Breast epithelium (tissue), 4 donors: ENCODE data around the gene THSD4. TPM values are rescaled to one million over a fixed set of nuclear protein-coding genes. Genes with fewer than 3 reads are reported as not detected.

Experiments used
- DNase-seq, 2 donors: peaks; one replicate each; pipeline ENCODE4 v3.0.0-alpha.2; 2019; ENCODE audit warnings: low spot score in 2 of 2
- H3K27ac ChIP-seq, 2 donors: fragments of 200-600 bp; sonication (generic) in 1 of 2; one replicate each; pipeline ENCODE4 v1.5.1; 2016 to 2019; ENCODE audit warnings: mild to moderate bottlenecking in 1 of 2
- H3K27me3 ChIP-seq, 2 donors: fragments of 200-600 bp; sonication (generic) in 1 of 2; one replicate each; pipeline versions ENCODE4 v1.5.1 to v1.6.0; 2017 to 2019; ENCODE audit warnings: control low read depth in 1 of 2, mild to moderate bottlenecking in 1 of 2
- H3K36me3 ChIP-seq: fragments of 200-600 bp; one replicate; pipeline ENCODE4 v1.5.1; 2019
- H3K4me1 ChIP-seq, 2 donors: fragments of 200-600 bp; sonication (generic); one replicate each; pipeline ENCODE4 v1.5.1; 2016 to 2019; ENCODE audit warnings: control low read depth in 1 of 2
- H3K4me3 ChIP-seq, 3 donors: fragments of 200-600 bp; sonication (generic); 1 replicate in 2 of 3; 2 replicates in 1 of 3; pipeline ENCODE4 v1.5.1; 2016 to 2019; ENCODE audit warnings: mild to moderate bottlenecking in 3 of 3, moderate library complexity in 2 of 3
- H3K9me3 ChIP-seq, 2 donors: fragments of 200-600 bp; sonication (generic) in 1 of 2; one replicate each; pipeline ENCODE4 v1.5.1; 2016 to 2019; ENCODE audit warnings: control low read depth in 1 of 2
- CTCF ChIP-seq, 3 donors: fragments of 450-650 bp; IDR thresholded peaks; one replicate each; pipeline ENCODE4 v1.5.1; 2016 to 2017; ENCODE audit warnings: antibody characterized with exemption in 3 of 3, mild to moderate bottlenecking in 3 of 3, moderate library complexity in 3 of 3
- POLR2A ChIP-seq: fragments of 450-650 bp; IDR thresholded peaks from one replicate; pipeline ENCODE4 v1.6.1; 2016; ENCODE audit warnings: antibody characterized with exemption, mild to moderate bottlenecking, moderate library complexity
- POLR2AphosphoS5 ChIP-seq, 3 donors: sonication (generic); formaldehyde crosslinking; IDR thresholded peaks; one replicate each; pipeline ENCODE4 v1.6.1; 2017; ENCODE audit warnings: antibody characterized with exemption in 3 of 3
- intact Hi-C: fragments of 100-400 bp; cut with DNase I; formaldehyde crosslinking; loops from one replicate; pipeline ENCODE4 v1.15.1; 2023; ENCODE audit warnings: low total_unique reads
- total RNA-seq, 3 donors: library from RNA; depleted of rRNA; stranded (reverse); fragments of >200 nt; gene quantifications; one replicate each; pipeline ENCODE4 v1.1.0, GENCODE V29; 2016

The THSD4 gene
- total RNA-seq, 3 donors from 2014 or later = 0.64 to 58.7 (median 41.3) TPM

GRCh38 chr15:71191296-71191695 is 76.0 kb downstream of the THSD4 start:
- Histone ChIP-seq H3K4me3 (no peak overlapping the region), H3K9me3 (no peaks in the 10 kb centered on the region), H3K27ac (no peak overlapping the region), H3K36me3 (no peaks in the 10 kb centered on the region), H3K27me3 (no peaks in the 10 kb centered on the region), H3K4me1 (no peaks in the 10 kb centered on the region)
- TF ChIP-seq POLR2A = no peak
- no peak for TF ChIP-seq POLR2AphosphoS5 (IDR thresholded peaks at IDR 0.05)
- no peak for TF ChIP-seq CTCF (IDR thresholded peaks at IDR 0.05)
- no peak for DNase-seq
- intact Hi-C loops = no loop called here

- intact Hi-C loops = no loop called here
- Histone ChIP-seq H3K27me3 (no peaks in the 10 kb centered on the region), H3K9me3 (no peaks in the 10 kb centered on the region), H3K4me1 (no peaks in the 10 kb centered on the region), H3K4me3 (no peak overlapping the region), H3K36me3 (no peaks in the 10 kb centered on the region), H3K27ac (no peak overlapping the region)
- no peak for DNase-seq
- TF ChIP-seq CTCF (IDR thresholded peaks at IDR 0.05) (no peak), POLR2A (no peak), POLR2AphosphoS5 (IDR thresholded peaks at IDR 0.05) (no peak)
Observed at GRCh38 chr15:71192816-71193215, 77.5 kb downstream of the THSD4 start.

- Histone ChIP-seq H3K27me3 (no peaks in the 10 kb centered on the region), H3K27ac (no peak overlapping the region), H3K9me3 (no peaks in the 10 kb centered on the region), H3K36me3 (no peaks in the 10 kb centered on the region), H3K4me1 (no peaks in the 10 kb centered on the region), H3K4me3 (no peak overlapping the region)
- intact Hi-C loops = no loop called here
- DNase-seq = no peak
- TF ChIP-seq POLR2A (no peak), CTCF (IDR thresholded peaks at IDR 0.05) (no peak), POLR2AphosphoS5 (IDR thresholded peaks at IDR 0.05) (no peak)
Observed at GRCh38 chr15:71194286-71194685, 79.0 kb downstream of the THSD4 start.

- Histone ChIP-seq H3K36me3 (no peaks in the 10 kb centered on the region), H3K27me3 (no peaks in the 10 kb centered on the region), H3K4me1 (no peaks in the 10 kb centered on the region), H3K4me3 (no peak overlapping the region), H3K27ac (no peak overlapping the region), H3K9me3 (no peaks in the 10 kb centered on the region)
- no peak for TF ChIP-seq POLR2A
- no peak for TF ChIP-seq CTCF (IDR thresholded peaks at IDR 0.05)
- TF ChIP-seq POLR2AphosphoS5 (IDR thresholded peaks at IDR 0.05) = no peak
- intact Hi-C loops = no loop called here
- DNase-seq = no peak
Observed at GRCh38 chr15:71195242-71195641, 80.0 kb downstream of the THSD4 start.

GRCh38 chr15:71197620-71198019 is 82.3 kb downstream of the THSD4 start:
- no peak for DNase-seq
- TF ChIP-seq CTCF (IDR thresholded peaks at IDR 0.05) (no peak), POLR2AphosphoS5 (IDR thresholded peaks at IDR 0.05) (no peak), POLR2A (no peak)
- Histone ChIP-seq H3K4me3 (no peak overlapping the region), H3K27ac (no peak overlapping the region), H3K9me3 (no peaks in the 10 kb centered on the region), H3K36me3 (no peaks in the 10 kb centered on the region), H3K27me3 (no peaks in the 10 kb centered on the region), H3K4me1 (no peaks in the 10 kb centered on the region)
- intact Hi-C loops = no loop called here
